ENCODE data around the gene EPB41L2.
"Not testable (repeated sequence)": the region's sequence is repeated elsewhere in the genome, so short reads cannot be mapped to it uniquely, and the experiment has no call there.

Gene EPB41L2

GRCh38 chr6:131063028-131063763, at the start of gene EPB41L2:
EPB41L2 (minus strand) TSS chr6:131063245; CDS start chr6:130956485, 106,760 bp downstream.
- DNase-seq (ENCODE audit: low read depth in 2 of 2, low spot score in 1 of 2), result peak; percentile 42 to 66

- no peak for DNase-seq (ENCODE audit: low read depth in 2 of 2, low spot score in 1 of 2)
These were observed 49.2 kb upstream of the EPB41L2 start for GRCh38 chr6:131112249-131112648.

GRCh38 chr6:131107151-131107550, 44.1 kb upstream of the EPB41L2 start:
- no peak for DNase-seq (ENCODE audit: low read depth in 2 of 2, low spot score in 1 of 2)

- no peak for DNase-seq (ENCODE audit: low read depth in 2 of 2, low spot score in 1 of 2)
These were observed 40.9 kb upstream of the EPB41L2 start for GRCh38 chr6:131103901-131104300.

GRCh38 chr6:131103296-131103695, 40.3 kb upstream of the EPB41L2 start:
- DNase-seq (ENCODE audit: low read depth in 2 of 2, low spot score in 1 of 2), result no peak

GRCh38 chr6:131101911-131102680, 39.1 kb upstream of the EPB41L2 start:
- no peak for DNase-seq (ENCODE audit: low read depth in 2 of 2, low spot score in 1 of 2)

GRCh38 chr6:131096786-131097185, 33.7 kb upstream of the EPB41L2 start:
- DNase-seq (ENCODE audit: low read depth in 2 of 2, low spot score in 1 of 2), result no peak

GRCh38 chr6:131093334-131093733, 30.3 kb upstream of the EPB41L2 start:
- DNase-seq (ENCODE audit: low read depth in 2 of 2, low spot score in 1 of 2), result no peak

GRCh38 chr6:131091944-131092343, 28.9 kb upstream of the EPB41L2 start:
- DNase-seq (ENCODE audit: low read depth in 2 of 2, low spot score in 1 of 2), result not testable (repeated sequence)

- DNase-seq (ENCODE audit: low read depth in 2 of 2, low spot score in 1 of 2), result not testable (repeated sequence)
These were observed 27.3 kb upstream of the EPB41L2 start for GRCh38 chr6:131090339-131090738.

GRCh38 chr6:131084982-131085381, 21.9 kb upstream of the EPB41L2 start:
- DNase-seq (ENCODE audit: low read depth in 2 of 2, low spot score in 1 of 2), result no peak

GRCh38 chr6:131083687-131084086, 20.6 kb upstream of the EPB41L2 start:
- no peak for DNase-seq (ENCODE audit: low read depth in 2 of 2, low spot score in 1 of 2)

- no peak for DNase-seq (ENCODE audit: low read depth in 2 of 2, low spot score in 1 of 2)
These were observed 19.3 kb upstream of the EPB41L2 start for GRCh38 chr6:131082335-131082734.

- DNase-seq (ENCODE audit: low read depth in 2 of 2, low spot score in 1 of 2), result no peak
These were observed 17.0 kb upstream of the EPB41L2 start for GRCh38 chr6:131080084-131080483.

GRCh38 chr6:131073577-131073976, 10.5 kb upstream of the EPB41L2 start:
- no peak for DNase-seq (ENCODE audit: low read depth in 2 of 2, low spot score in 1 of 2)

GRCh38 chr6:131070061-131070460, 7.0 kb upstream of the EPB41L2 start:
- DNase-seq (ENCODE audit: low read depth in 2 of 2, low spot score in 1 of 2), result no peak

- DNase-seq (ENCODE audit: low read depth in 2 of 2, low spot score in 1 of 2), result no peak
These were observed 5.1 kb upstream of the EPB41L2 start for GRCh38 chr6:131068165-131068564.

GRCh38 chr6:131067521-131067920, 4.5 kb upstream of the EPB41L2 start:
- DNase-seq (ENCODE audit: low read depth in 2 of 2, low spot score in 1 of 2), result no peak

- no peak for DNase-seq (ENCODE audit: low read depth in 2 of 2, low spot score in 1 of 2)
These were observed 2.8 kb upstream of the EPB41L2 start for GRCh38 chr6:131065824-131066171.

GRCh38 chr6:131065112-131065823, 2.2 kb upstream of the EPB41L2 start:
- DNase-seq (ENCODE audit: low read depth in 2 of 2, low spot score in 1 of 2), result no peak

GRCh38 chr6:131063764-131064272, 773 bp upstream of the EPB41L2 start:
- DNase-seq (ENCODE audit: low read depth in 2 of 2, low spot score in 1 of 2), result no peak
